Duodenal mucosa (tissue), 2 donors: ENCODE results near the gene HORMAD2.

Experiments
- H3K27ac ChIP-seq: one replicate; pipeline ENCODE4 v1.7.0; 2013; ENCODE audit warnings: low read depth, low read length
- H3K27me3 ChIP-seq, 2 donors: one replicate each; pipeline ENCODE4 v1.7.0; 2013; ENCODE audit warnings: low read length in 2 of 2, control low read depth in 1 of 2; ENCODE audit not compliant: insufficient read depth in 2 of 2, control insufficient read depth in 1 of 2
- H3K36me3 ChIP-seq, 2 donors: one replicate each; pipeline ENCODE4 v1.7.0; 2013; ENCODE audit warnings: low read length in 2 of 2, control low read depth in 1 of 2; ENCODE audit not compliant: insufficient read depth in 2 of 2, control insufficient read depth in 1 of 2
- H3K4me1 ChIP-seq, 2 donors: one replicate each; pipeline ENCODE4 v1.7.0; 2013; ENCODE audit warnings: low read length in 2 of 2, control low read depth in 1 of 2; ENCODE audit not compliant: insufficient read depth in 2 of 2, control insufficient read depth in 1 of 2
- H3K4me3 ChIP-seq, 2 donors: one replicate each; pipeline ENCODE4 v1.7.0; 2013; ENCODE audit warnings: low read length in 2 of 2, low read depth in 1 of 2
- H3K9ac ChIP-seq, 2 donors: one replicate each; pipeline ENCODE4 v1.7.0; 2013; ENCODE audit warnings: low read length in 2 of 2, low read depth in 1 of 2
- H3K9me3 ChIP-seq, 2 donors: one replicate each; pipeline ENCODE4 v1.7.0; 2013; ENCODE audit warnings: low read length in 2 of 2, control low read depth in 1 of 2; ENCODE audit not compliant: control insufficient read depth in 1 of 2

HORMAD2 gene

GRCh38 chr22:30079952-30080533 lies at the start of gene HORMAD2:
HORMAD2 (plus strand) TSS chr22:30080464; CDS start chr22:30093953, 13,489 bp downstream.
- no peak within 1 kb of the TSS for H3K4me3 ChIP-seq
- peaks cover 0 to under 1% of the 10 kb centered on the region in 2 donors for H3K27me3 ChIP-seq
- H3K4me1 ChIP-seq, result no peaks in the 10 kb centered on the region
- peaks cover 0 to 2% of the 10 kb centered on the region in 2 donors for H3K9me3 ChIP-seq
- no peak within 1 kb of the TSS for H3K9ac ChIP-seq
- H3K27ac ChIP-seq, result no peak within 1 kb of the TSS
- H3K36me3 ChIP-seq, result no peaks in the 10 kb centered on the region

- no peaks in the 10 kb centered on the region for H3K27me3 ChIP-seq
- no peak overlapping the region for H3K27ac ChIP-seq
- H3K36me3 ChIP-seq, result peaks cover 4 to 24% of the 10 kb centered on the region in 2 donors
Measured at GRCh38 chr22:30031328-30031727, 48.9 kb upstream of the HORMAD2 start.

DNA sequence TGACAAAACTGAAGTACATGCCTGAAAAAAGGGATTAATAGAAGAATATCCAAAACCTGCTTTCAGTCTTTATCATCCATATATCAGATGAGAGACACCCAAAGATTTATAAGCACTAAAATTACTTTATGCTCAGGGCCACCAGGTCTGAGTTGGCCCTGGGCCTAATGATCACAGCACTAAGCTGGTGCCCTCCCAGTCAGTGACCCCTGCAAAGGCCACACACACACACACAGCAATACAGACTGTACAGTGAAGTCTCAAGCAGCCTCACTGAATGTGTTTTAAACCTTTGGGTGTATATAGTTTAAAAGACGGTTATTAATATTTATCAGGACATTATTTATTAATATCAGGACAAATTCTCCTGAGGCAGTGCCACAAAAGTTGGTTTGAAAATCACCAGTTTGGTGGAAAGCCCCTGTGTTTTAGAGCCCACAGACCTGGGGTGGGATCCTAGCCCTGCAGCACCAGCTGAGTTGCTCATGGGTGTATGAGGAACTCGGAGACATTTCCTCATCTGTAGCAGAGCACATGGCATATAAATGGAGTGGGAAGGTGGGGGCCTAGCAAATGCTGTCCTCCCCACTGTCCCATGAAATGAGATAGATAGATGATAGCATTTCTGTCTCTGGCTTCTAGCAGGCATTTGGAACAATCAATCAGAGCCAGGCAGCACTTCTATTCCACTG lies 48.4 kb upstream of the HORMAD2 start:
- peaks cover 4 to 19% of the 10 kb centered on the region in 2 donors for H3K36me3 ChIP-seq
- H3K4me3 ChIP-seq, result no peak overlapping the region

More at GRCh38 chr22:30031328-30031727, 48.9 kb upstream of the HORMAD2 start:
- Histone ChIP-seq H3K9me3 (no peaks in the 10 kb centered on the region), H3K4me3 (no peak overlapping the region), H3K9ac (no peak overlapping the region), H3K4me1 (peaks cover 8 to 11% of the 10 kb centered on the region in 2 donors)

DNA sequence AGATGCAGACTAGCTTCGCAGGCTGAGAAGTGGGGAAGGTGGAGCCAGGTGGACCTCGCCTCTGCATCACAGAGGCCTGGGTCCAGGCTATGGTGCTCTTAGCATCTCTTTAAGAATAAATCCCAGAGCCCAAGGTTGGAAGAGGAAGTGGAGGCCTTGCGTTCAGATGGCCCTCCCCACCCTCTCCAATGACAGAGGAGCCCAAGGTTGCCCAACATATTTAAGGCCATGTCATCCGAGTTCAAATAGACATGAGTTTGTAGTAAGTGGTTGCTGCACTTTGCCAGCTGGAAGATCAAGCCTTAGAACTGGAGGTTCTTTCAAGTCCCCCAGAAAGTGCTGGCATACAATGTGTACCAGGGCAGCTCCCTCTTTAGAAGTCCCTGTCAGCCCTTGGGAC lies 47.1 kb upstream of the HORMAD2 start:
- Histone ChIP-seq H3K4me1 (no peaks in the 10 kb centered on the region), H3K9ac (no peak overlapping the region), H3K27me3 (no peaks in the 10 kb centered on the region), H3K27ac (no peak overlapping the region), H3K4me3 (no peak overlapping the region), H3K36me3 (peaks cover 4 to 10% of the 10 kb centered on the region in 2 donors), H3K9me3 (no peaks in the 10 kb centered on the region)

More for the DNA sequence above, 48.4 kb upstream of the HORMAD2 start:
- Histone ChIP-seq H3K9ac (no peak overlapping the region), H3K27me3 (no peaks in the 10 kb centered on the region), H3K4me1 (peaks cover 5 to 6% of the 10 kb centered on the region in 2 donors), H3K9me3 (no peaks in the 10 kb centered on the region), H3K27ac (no peak overlapping the region)

DNA sequence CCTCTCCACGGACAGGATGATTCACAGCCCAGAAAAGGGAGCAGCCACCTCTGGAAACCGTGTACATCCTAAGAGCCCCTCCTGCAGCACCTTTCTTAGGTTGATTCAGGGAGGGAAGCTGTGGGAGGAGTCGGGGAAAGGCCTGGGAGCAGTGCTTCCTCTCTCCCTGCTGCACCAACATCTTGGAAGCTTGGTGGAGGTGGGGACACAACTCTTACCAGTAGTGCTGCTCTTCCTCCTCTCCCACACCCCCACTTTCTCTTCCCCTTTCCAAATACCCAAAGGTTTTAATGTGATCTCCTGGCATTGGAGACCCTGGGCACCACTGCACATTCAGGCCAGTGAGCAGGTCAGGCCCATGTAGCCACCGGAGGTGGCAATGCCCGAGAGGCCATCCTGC lies 46.4 kb upstream of the HORMAD2 start:
- Histone ChIP-seq H3K4me1 (peaks cover 0 to 3% of the 10 kb centered on the region in 2 donors), H3K36me3 (peaks cover 3 to 4% of the 10 kb centered on the region in 2 donors), H3K9ac (no peak overlapping the region), H3K4me3 (no peak overlapping the region), H3K9me3 (no peaks in the 10 kb centered on the region), H3K27me3 (no peaks in the 10 kb centered on the region), H3K27ac (no peak overlapping the region)

- H3K9ac ChIP-seq, result no peak overlapping the region
- H3K27me3 ChIP-seq, result no peaks in the 10 kb centered on the region
- H3K4me3 ChIP-seq, result no peak overlapping the region
- no peak overlapping the region for H3K27ac ChIP-seq
- peaks cover 0 to 3% of the 10 kb centered on the region in 2 donors for H3K4me1 ChIP-seq
- H3K36me3 ChIP-seq, result peaks cover 0 to 4% of the 10 kb centered on the region in 2 donors
- H3K9me3 ChIP-seq, result no peaks in the 10 kb centered on the region
Measured at GRCh38 chr22:30036656-30037055, 43.6 kb upstream of the HORMAD2 start.

DNA sequence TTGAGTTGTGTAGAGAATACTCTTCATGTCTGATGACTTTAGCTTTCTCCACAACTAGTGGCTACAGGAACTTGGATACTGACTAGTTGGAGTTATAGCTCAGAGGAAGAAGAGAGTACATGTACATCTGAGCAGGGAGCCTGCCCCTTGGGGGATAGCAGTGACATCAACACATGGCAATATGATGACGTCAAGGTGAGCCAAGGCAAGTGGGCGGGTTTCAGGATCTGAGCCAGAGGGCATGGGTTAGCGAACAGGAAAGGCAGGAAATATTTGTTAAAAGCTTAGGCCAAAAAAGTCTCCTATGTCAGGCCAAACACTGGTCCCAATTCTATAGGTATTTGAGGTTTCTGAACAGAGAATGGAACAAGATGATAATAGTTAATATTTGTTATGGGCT lies 42.0 kb upstream of the HORMAD2 start:
- no peaks in the 10 kb centered on the region for H3K36me3 ChIP-seq
- H3K27me3 ChIP-seq, result no peaks in the 10 kb centered on the region
- no peaks in the 10 kb centered on the region for H3K9me3 ChIP-seq
- no peak overlapping the region for H3K27ac ChIP-seq
- H3K4me1 ChIP-seq, result peaks cover 3 to 7% of the 10 kb centered on the region in 2 donors
- H3K9ac ChIP-seq, result no peak overlapping the region
- no peak overlapping the region for H3K4me3 ChIP-seq

DNA sequence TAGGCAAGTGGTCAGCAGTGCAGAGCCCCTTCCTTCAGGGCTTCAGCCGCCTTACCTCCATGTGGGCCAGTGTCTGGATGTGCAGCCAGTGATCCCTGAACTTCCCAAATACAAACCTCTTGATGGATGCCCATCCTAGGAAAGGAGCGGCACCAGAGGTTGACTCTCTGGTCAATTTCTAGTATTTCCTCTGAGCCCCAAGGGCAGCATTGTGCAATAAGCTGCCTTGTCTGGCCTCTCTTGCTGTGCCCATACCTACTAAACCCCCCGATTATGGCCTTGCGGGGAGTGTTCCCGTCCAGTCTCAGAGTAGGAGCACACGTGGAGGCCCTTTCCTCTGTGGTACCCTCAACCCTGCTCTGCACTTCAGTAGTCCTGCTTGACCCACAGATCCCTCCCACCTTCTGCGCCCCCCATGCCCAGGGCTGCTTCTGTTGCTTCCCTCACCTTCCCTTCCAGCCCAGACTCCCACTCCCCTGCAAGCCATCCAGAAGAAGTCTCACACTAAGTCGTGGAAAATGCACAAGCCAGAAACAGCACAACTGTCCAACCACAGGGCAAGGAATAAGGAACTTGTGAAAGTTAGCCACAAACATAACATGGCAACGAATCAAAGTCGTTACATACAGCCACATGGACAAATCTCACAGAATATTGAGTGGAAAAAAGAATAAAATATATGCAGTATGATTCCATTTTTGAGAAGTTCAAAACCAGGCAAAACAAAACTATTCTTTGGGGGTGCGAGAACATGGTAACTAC lies 39.6 kb upstream of the HORMAD2 start:
- no peaks in the 10 kb centered on the region for H3K9me3 ChIP-seq
- H3K36me3 ChIP-seq, result no peaks in the 10 kb centered on the region
- no peak overlapping the region for H3K9ac ChIP-seq
- H3K4me1 ChIP-seq, result peaks cover 17 to 25% of the 10 kb centered on the region in 2 donors
- no peak overlapping the region for H3K4me3 ChIP-seq
- H3K27ac ChIP-seq, result no peak overlapping the region
- H3K27me3 ChIP-seq, result no peaks in the 10 kb centered on the region

- no peaks in the 10 kb centered on the region for H3K9me3 ChIP-seq
- H3K27ac ChIP-seq, result no peak overlapping the region
- H3K4me1 ChIP-seq, result peaks cover 17 to 25% of the 10 kb centered on the region in 2 donors
- no peak overlapping the region for H3K4me3 ChIP-seq
- no peaks in the 10 kb centered on the region for H3K27me3 ChIP-seq
- no peak overlapping the region for H3K9ac ChIP-seq
- H3K36me3 ChIP-seq, result no peaks in the 10 kb centered on the region
Measured at GRCh38 chr22:30041475-30041874, 38.8 kb upstream of the HORMAD2 start.

DNA sequence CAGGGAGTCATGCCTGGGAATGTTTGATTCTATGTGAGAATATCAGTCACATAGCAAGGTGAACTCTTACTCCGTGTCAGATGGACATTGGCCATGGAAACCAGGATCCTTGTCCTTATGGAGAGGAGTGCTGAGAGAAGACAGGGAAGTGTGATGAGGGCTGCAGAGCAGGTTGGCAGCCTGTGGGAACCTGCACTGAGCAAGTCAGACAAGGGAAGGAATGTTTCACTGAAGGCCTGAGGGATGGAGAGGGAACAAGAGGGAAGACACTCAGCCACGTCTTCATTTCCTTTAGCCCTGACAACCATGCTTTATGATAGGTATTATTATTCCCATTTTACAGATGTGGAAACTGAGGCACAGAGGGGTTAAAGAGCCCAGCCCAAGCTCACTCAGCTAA lies 38.4 kb upstream of the HORMAD2 start:
- Histone ChIP-seq H3K27ac (no peak overlapping the region), H3K27me3 (no peaks in the 10 kb centered on the region), H3K9ac (no peak overlapping the region), H3K4me1 (peaks cover 17 to 25% of the 10 kb centered on the region in 2 donors), H3K4me3 (no peak overlapping the region), H3K9me3 (no peaks in the 10 kb centered on the region), H3K36me3 (no peaks in the 10 kb centered on the region)
